Natural killer cell (primary cell): ENCODE results near the gene ZNF394. TPM values are rescaled to one million over a fixed set of nuclear protein-coding genes. Genes with fewer than 3 reads are reported as not detected.

Experiments
- ATAC-seq, 3 donors: fragments of 150-1000 bp in 2 of 3; fragments of 200-7000 bp in 1 of 3; cut with Tn5 transposase; 1 replicate in 1 of 3; 2 replicates in 2 of 3; pipeline ENCODE4 v1.10.0; 2021; ENCODE audit warnings: mild to moderate bottlenecking in 2 of 3, moderate library complexity in 2 of 3
- DNase-seq, 2 donors: peaks; one replicate each; pipeline versions ENCODE4 v3.0.0 to v3.0.0-alpha.2; 2013 to 2021; ENCODE audit warnings: mixed read lengths in 1 of 2
- H3K27ac ChIP-seq: one replicate; pipeline ENCODE4 v1.5.1; 2013; ENCODE audit warnings: mild to moderate bottlenecking, low read length
- H3K27me3 ChIP-seq: one replicate; pipeline ENCODE4 v1.6.1; 2013; ENCODE audit warnings: low read length; ENCODE audit not compliant: control insufficient read depth, insufficient read depth
- H3K36me3 ChIP-seq: one replicate; pipeline ENCODE4 v1.6.1; 2013; ENCODE audit warnings: low read length; ENCODE audit not compliant: control insufficient read depth, insufficient read depth
- H3K4me1 ChIP-seq: one replicate; pipeline ENCODE4 v1.6.1; 2013; ENCODE audit warnings: low read length; ENCODE audit not compliant: control insufficient read depth, insufficient read depth
- H3K4me3 ChIP-seq: one replicate; pipeline ENCODE4 v1.5.1; 2013; ENCODE audit warnings: low read length
- H3K9me3 ChIP-seq: one replicate; pipeline ENCODE4 v1.6.1; 2013; ENCODE audit warnings: low read length; ENCODE audit not compliant: control insufficient read depth, insufficient read depth
- H3K27ac Mint-ChIP-seq, 2 donors: one replicate each; pipeline ENCODE4 v1.8.0; 2022; ENCODE audit warnings: mild to moderate bottlenecking in 2 of 2, mixed read lengths in 2 of 2, moderate library complexity in 1 of 2
- H3K27me3 Mint-ChIP-seq, 2 donors: one replicate each; pipeline ENCODE4 v1.8.0; 2022; ENCODE audit warnings: low read depth in 2 of 2, mixed read lengths in 2 of 2
- H3K36me3 Mint-ChIP-seq: one replicate; pipeline ENCODE4 v1.8.0; 2022; ENCODE audit warnings: mixed read lengths
- H3K4me1 Mint-ChIP-seq, 2 donors: one replicate each; pipeline ENCODE4 v1.8.0; 2022; ENCODE audit warnings: mixed read lengths in 2 of 2
- H3K4me3 Mint-ChIP-seq: one replicate; pipeline ENCODE4 v1.8.0; 2022; ENCODE audit warnings: mild to moderate bottlenecking, moderate library complexity, mixed read lengths
- H3K9me3 Mint-ChIP-seq, 2 donors: one replicate each; pipeline ENCODE4 v1.8.0; 2022; ENCODE audit warnings: mixed read lengths in 2 of 2
- WGBS: methylation state at CpG from one replicate; pipeline ENCODE4 v1.1.7; 2013; ENCODE audit warnings: missing lambda C conversion rate; ENCODE audit not compliant: insufficient coverage; 5-methylcytosine and 5-hydroxymethylcytosine counted together
- intact Hi-C: fragments of 100-400 bp; cut with micrococcal nuclease; formaldehyde crosslinking; loops from one replicate; pipeline ENCODE4 v1.14.2; 2022
- total RNA-seq, 4 donors: library from RNA; stranded (reverse); fragments of 120-200 nt in 1 of 4; gene quantifications; one replicate each; pipeline versions ENCODE4 v1.2.3 to v1.2.4, GENCODE V29; 2013 to 2022
- TF ChIP-seq, protein P1 (sequence below): fragments of 200-600 bp; IDR thresholded peaks from one replicate; pipeline ENCODE4 v1.8.0; 2022; ENCODE audit warnings: antibody characterized with exemption

ZNF394 gene
- total RNA-seq, 3 donors from 2014 or later (not counting 1 experiment from before 2014, with no cell fraction given), result 188 to 237 (median 215) TPM

DNA sequence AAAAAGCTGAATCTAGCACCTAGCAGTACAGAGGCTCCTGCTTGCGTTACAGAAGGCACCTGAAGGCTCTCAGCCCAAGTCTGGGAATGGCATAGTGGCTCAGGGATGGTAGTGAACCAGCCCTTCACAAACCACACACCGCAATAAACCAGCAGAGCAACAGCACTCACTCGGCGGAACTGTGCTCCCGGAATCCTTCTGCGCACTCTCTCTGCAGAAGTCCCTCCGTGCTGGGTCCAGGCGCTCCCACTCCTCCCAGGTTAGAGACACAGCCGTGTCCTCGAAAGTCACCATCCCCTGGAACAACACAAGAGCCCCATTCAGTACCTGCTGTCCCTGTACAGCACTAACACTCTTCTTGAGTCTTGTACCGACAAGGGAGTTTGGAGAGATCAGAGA is 1.5 kb downstream of the ZNF394 start:
- peaks cover 12% of the 10 kb centered on the region for H3K9me3 ChIP-seq
- H3K27ac ChIP-seq, result peak overlapping the region; percentile 96
- H3K9me3 Mint-ChIP-seq, result peaks cover 0 to 1% of the 10 kb centered on the region in 2 donors
- intact Hi-C loops, result no loop called here
- 60% methylated on average over 11 of the region's 11 CpGs for WGBS
- H3K36me3 Mint-ChIP-seq, result peaks cover 10% of the 10 kb centered on the region
- H3K36me3 ChIP-seq, result peaks cover 29% of the 10 kb centered on the region
- peak overlapping the region; percentile 100 for H3K4me3 Mint-ChIP-seq
- H3K4me1 ChIP-seq, result peaks cover 36% of the 10 kb centered on the region
- TF ChIP-seq, protein P1, sequence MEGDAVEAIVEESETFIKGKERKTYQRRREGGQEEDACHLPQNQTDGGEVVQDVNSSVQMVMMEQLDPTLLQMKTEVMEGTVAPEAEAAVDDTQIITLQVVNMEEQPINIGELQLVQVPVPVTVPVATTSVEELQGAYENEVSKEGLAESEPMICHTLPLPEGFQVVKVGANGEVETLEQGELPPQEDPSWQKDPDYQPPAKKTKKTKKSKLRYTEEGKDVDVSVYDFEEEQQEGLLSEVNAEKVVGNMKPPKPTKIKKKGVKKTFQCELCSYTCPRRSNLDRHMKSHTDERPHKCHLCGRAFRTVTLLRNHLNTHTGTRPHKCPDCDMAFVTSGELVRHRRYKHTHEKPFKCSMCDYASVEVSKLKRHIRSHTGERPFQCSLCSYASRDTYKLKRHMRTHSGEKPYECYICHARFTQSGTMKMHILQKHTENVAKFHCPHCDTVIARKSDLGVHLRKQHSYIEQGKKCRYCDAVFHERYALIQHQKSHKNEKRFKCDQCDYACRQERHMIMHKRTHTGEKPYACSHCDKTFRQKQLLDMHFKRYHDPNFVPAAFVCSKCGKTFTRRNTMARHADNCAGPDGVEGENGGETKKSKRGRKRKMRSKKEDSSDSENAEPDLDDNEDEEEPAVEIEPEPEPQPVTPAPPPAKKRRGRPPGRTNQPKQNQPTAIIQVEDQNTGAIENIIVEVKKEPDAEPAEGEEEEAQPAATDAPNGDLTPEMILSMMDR, result no peak
- H3K4me3 ChIP-seq, result peak overlapping the region; percentile 92
- no peak for ATAC-seq
- H3K27me3 Mint-ChIP-seq, result no peaks in the 10 kb centered on the region
- DNase-seq, result no peak
- H3K27ac Mint-ChIP-seq, result peak overlapping the region; percentile 95 to 99
- H3K4me1 Mint-ChIP-seq, result peaks cover 25 to 34% of the 10 kb centered on the region in 2 donors
- no peaks in the 10 kb centered on the region for H3K27me3 ChIP-seq

DNA sequence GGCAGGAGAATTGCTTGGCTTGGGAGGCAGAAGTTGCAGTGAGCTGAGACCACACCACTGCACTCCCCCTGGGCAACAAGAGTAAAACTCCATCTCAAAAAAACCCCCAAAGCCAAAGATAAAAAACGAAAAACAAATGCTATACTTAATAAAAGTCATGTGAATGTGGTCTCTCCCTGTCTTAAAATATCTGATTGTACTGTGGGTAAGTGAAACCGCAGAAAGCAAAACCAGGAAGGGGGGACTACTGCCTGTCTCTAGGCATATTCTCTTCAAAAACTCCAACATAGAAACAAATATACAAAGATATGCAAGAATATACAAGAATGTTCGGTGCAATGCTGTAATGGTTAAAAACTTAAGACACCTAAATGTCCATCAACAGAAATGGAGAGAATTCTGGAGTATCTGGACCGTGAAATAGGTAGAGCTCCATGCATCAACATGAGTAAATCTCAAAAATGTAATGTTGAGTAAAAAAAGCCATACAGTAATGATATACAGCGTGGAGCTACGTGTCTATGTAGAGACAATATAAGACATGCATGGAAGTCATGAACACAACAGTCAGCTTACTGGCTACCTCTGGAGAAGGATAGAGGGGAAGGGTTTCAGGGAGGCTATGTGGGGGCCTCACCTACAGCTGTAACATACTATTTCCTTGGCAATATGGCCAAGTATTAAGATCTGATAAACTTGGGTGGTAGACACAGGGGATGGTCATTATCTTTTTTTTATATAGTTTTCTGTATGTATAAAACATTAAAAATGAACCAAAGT is 2.1 kb downstream of the ZNF394 start:
- ATAC-seq (no peak), DNase-seq (peak in 1 of 2 donors; percentile 38)
- H3K36me3 Mint-ChIP-seq, result peaks cover 13% of the 10 kb centered on the region
- H3K27me3 Mint-ChIP-seq, result no peaks in the 10 kb centered on the region
- Histone ChIP-seq H3K9me3 (peaks cover 18% of the 10 kb centered on the region), H3K27ac (no peak overlapping the region), H3K4me3 (no peak overlapping the region), H3K36me3 (peaks cover 34% of the 10 kb centered on the region), H3K4me1 (peaks cover 36% of the 10 kb centered on the region), H3K27me3 (no peaks in the 10 kb centered on the region)
- H3K27ac Mint-ChIP-seq, result peak overlapping the region; percentile 95 to 99
- intact Hi-C loops, result no loop called here
- peaks cover 25 to 35% of the 10 kb centered on the region in 2 donors for H3K4me1 Mint-ChIP-seq
- 56% methylated on average over 3 of the region's 6 CpGs for WGBS
- H3K4me3 Mint-ChIP-seq, result peak overlapping the region; percentile 100
- H3K9me3 Mint-ChIP-seq, result peaks cover 0 to 2% of the 10 kb centered on the region in 2 donors
- TF ChIP-seq, protein P1, result no peak

DNA sequence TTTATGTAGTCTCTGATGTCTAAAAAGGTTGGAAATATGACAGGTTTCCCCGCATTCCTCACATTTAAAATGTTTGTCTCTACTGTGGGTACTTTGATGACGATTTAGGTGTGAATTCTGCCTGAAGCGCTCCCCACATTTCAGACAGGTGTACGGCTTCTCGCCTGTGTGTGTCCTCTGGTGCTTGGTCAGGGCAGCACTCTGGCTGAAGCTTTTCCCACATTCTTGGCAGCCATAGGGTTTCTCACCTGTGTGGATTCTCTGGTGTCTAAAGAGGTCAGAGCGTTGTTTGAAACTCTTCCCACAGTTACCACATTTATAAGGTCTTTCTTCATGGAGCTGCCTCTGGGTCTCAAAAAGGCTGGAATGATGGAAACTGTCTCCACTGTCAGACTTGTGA is 6.3 kb downstream of the ZNF394 start:
- Mint-ChIP-seq H3K9me3 (peaks cover 0 to 2% of the 10 kb centered on the region in 2 donors), H3K36me3 (peaks cover 13% of the 10 kb centered on the region), H3K4me3 (no peak overlapping the region), H3K27ac (peak overlapping the region; percentile 36 to 65), H3K4me1 (peaks cover 20 to 28% of the 10 kb centered on the region in 2 donors), H3K27me3 (no peaks in the 10 kb centered on the region)
- no peaks in the 10 kb centered on the region for H3K27me3 ChIP-seq
- peaks cover 24% of the 10 kb centered on the region for H3K4me1 ChIP-seq
- intact Hi-C loops, result no loop called here
- ATAC-seq (no peak), DNase-seq (no peak)
- H3K9me3 ChIP-seq, result peaks cover 18% of the 10 kb centered on the region
- TF ChIP-seq, protein P1, result no peak
- no peak overlapping the region for H3K27ac ChIP-seq
- WGBS, result 98% methylated on average over 6 of the region's 6 CpGs
- H3K36me3 ChIP-seq, result peaks cover 41% of the 10 kb centered on the region
- no peak overlapping the region for H3K4me3 ChIP-seq
